ENCODE results near the gene TCERG1L.
"Not testable (repeated sequence)": the region's sequence is repeated elsewhere in the genome, so short reads cannot be mapped to it uniquely, and the experiment has no call there.

Gene TCERG1L

GRCh38 chr10:131180086-131180485 lies 131.4 kb downstream of the TCERG1L start:
- no peaks in the 10 kb centered on the region for H3K4me1 Mint-ChIP-seq

GRCh38 chr10:131179361-131179760 lies 132.2 kb downstream of the TCERG1L start:
- H3K9me3 Mint-ChIP-seq, result peaks cover 4% of the 10 kb centered on the region
- no peak overlapping the region for H3K4me3 Mint-ChIP-seq
- DNase-seq, result no peak
- H3K36me3 Mint-ChIP-seq (ENCODE audit: low read depth), result no peaks in the 10 kb centered on the region
- H3K4me1 Mint-ChIP-seq, result no peaks in the 10 kb centered on the region
- ATAC-seq, result no peak
- H3K27me3 Mint-ChIP-seq, result no peaks in the 10 kb centered on the region
- no peak overlapping the region for H3K27ac Mint-ChIP-seq

More at GRCh38 chr10:131180086-131180485, 131.4 kb downstream of the TCERG1L start:
- Mint-ChIP-seq H3K4me3 (no peak overlapping the region), H3K27me3 (no peaks in the 10 kb centered on the region), H3K9me3 (peaks cover 4% of the 10 kb centered on the region), H3K27ac (no peak overlapping the region), H3K36me3 (ENCODE audit: low read depth) (no peaks in the 10 kb centered on the region)
- ATAC-seq (no peak), DNase-seq (no peak)

- DNase-seq (no peak), ATAC-seq (no peak)
- Mint-ChIP-seq H3K27me3 (no peaks in the 10 kb centered on the region), H3K4me1 (no peaks in the 10 kb centered on the region), H3K27ac (no peak overlapping the region), H3K9me3 (peaks cover 4% of the 10 kb centered on the region), H3K4me3 (no peak overlapping the region), H3K36me3 (ENCODE audit: low read depth) (no peaks in the 10 kb centered on the region)
Observed at GRCh38 chr10:131178521-131179331, 132.8 kb downstream of the TCERG1L start.

GRCh38 chr10:131177431-131178327 lies 133.8 kb downstream of the TCERG1L start:
- Mint-ChIP-seq H3K27me3 (no peaks in the 10 kb centered on the region), H3K9me3 (peaks cover 4% of the 10 kb centered on the region), H3K36me3 (ENCODE audit: low read depth) (no peaks in the 10 kb centered on the region), H3K4me3 (no peak overlapping the region), H3K4me1 (no peaks in the 10 kb centered on the region), H3K27ac (no peak overlapping the region)
- ATAC-seq, result no peak
- no peak for DNase-seq

- Mint-ChIP-seq H3K36me3 (ENCODE audit: low read depth) (no peaks in the 10 kb centered on the region), H3K9me3 (peaks cover 4% of the 10 kb centered on the region), H3K4me1 (no peaks in the 10 kb centered on the region), H3K27ac (no peak overlapping the region), H3K4me3 (no peak overlapping the region), H3K27me3 (no peaks in the 10 kb centered on the region)
- no peak for DNase-seq
- ATAC-seq, result no peak
Observed at GRCh38 chr10:131176907-131177306, 134.6 kb downstream of the TCERG1L start.

- not testable (repeated sequence) for ATAC-seq, H3K4me3 Mint-ChIP-seq
Observed at GRCh38 chr10:131176324-131176723, 135.2 kb downstream of the TCERG1L start.

GRCh38 chr10:131175891-131176290 lies 135.6 kb downstream of the TCERG1L start:
- ATAC-seq (no peak), DNase-seq (no peak)
- Mint-ChIP-seq H3K27ac (no peak overlapping the region), H3K36me3 (ENCODE audit: low read depth) (no peaks in the 10 kb centered on the region), H3K4me3 (no peak overlapping the region), H3K4me1 (no peaks in the 10 kb centered on the region), H3K27me3 (no peaks in the 10 kb centered on the region), H3K9me3 (peaks cover 4% of the 10 kb centered on the region)

More at GRCh38 chr10:131176324-131176723, 135.2 kb downstream of the TCERG1L start:
- not testable (repeated sequence) for H3K27me3 Mint-ChIP-seq; DNase-seq; H3K27ac Mint-ChIP-seq; H3K9me3 Mint-ChIP-seq; H3K36me3 Mint-ChIP-seq (ENCODE audit: low read depth); H3K4me1 Mint-ChIP-seq

- H3K9me3 Mint-ChIP-seq, result peaks cover 4% of the 10 kb centered on the region
- no peaks in the 10 kb centered on the region for H3K36me3 Mint-ChIP-seq (ENCODE audit: low read depth)
- H3K4me3 Mint-ChIP-seq, result no peak overlapping the region
- no peak overlapping the region for H3K27ac Mint-ChIP-seq
- ATAC-seq, result no peak
- H3K4me1 Mint-ChIP-seq, result no peaks in the 10 kb centered on the region
- no peaks in the 10 kb centered on the region for H3K27me3 Mint-ChIP-seq
- DNase-seq, result no peak
Observed at GRCh38 chr10:131174651-131175540, 136.6 kb downstream of the TCERG1L start.

- no peak for DNase-seq
- Mint-ChIP-seq H3K4me3 (no peak overlapping the region), H3K27ac (no peak overlapping the region), H3K36me3 (ENCODE audit: low read depth) (no peaks in the 10 kb centered on the region), H3K9me3 (peaks cover 4% of the 10 kb centered on the region), H3K27me3 (no peaks in the 10 kb centered on the region), H3K4me1 (no peaks in the 10 kb centered on the region)
- no peak for ATAC-seq
Observed at GRCh38 chr10:131174211-131174565, 137.3 kb downstream of the TCERG1L start.

GRCh38 chr10:131173484-131174210 lies 137.9 kb downstream of the TCERG1L start:
- no peak for DNase-seq
- Mint-ChIP-seq H3K4me1 (no peaks in the 10 kb centered on the region), H3K27me3 (no peaks in the 10 kb centered on the region), H3K36me3 (ENCODE audit: low read depth) (no peaks in the 10 kb centered on the region), H3K27ac (no peak overlapping the region), H3K9me3 (peaks cover 4% of the 10 kb centered on the region), H3K4me3 (no peak overlapping the region)
- no peak for ATAC-seq

- H3K9me3 Mint-ChIP-seq, result peaks cover 4% of the 10 kb centered on the region
- H3K27me3 Mint-ChIP-seq, result no peaks in the 10 kb centered on the region
- no peaks in the 10 kb centered on the region for H3K4me1 Mint-ChIP-seq
- no peak overlapping the region for H3K4me3 Mint-ChIP-seq
- no peak for DNase-seq
- no peak overlapping the region for H3K27ac Mint-ChIP-seq
- no peaks in the 10 kb centered on the region for H3K36me3 Mint-ChIP-seq (ENCODE audit: low read depth)
- ATAC-seq, result no peak
Observed at GRCh38 chr10:131172433-131172832, 139.1 kb downstream of the TCERG1L start.

GRCh38 chr10:131169146-131169545 lies 142.4 kb downstream of the TCERG1L start:
- Mint-ChIP-seq H3K36me3 (ENCODE audit: low read depth) (no peaks in the 10 kb centered on the region), H3K4me3 (no peak overlapping the region), H3K27ac (no peak overlapping the region), H3K9me3 (no peaks in the 10 kb centered on the region), H3K4me1 (no peaks in the 10 kb centered on the region), H3K27me3 (no peaks in the 10 kb centered on the region)
- ATAC-seq (no peak), DNase-seq (no peak)

- H3K9me3 Mint-ChIP-seq, result no peaks in the 10 kb centered on the region
- no peaks in the 10 kb centered on the region for H3K27me3 Mint-ChIP-seq
- ATAC-seq, result no peak
- no peaks in the 10 kb centered on the region for H3K36me3 Mint-ChIP-seq (ENCODE audit: low read depth)
- DNase-seq, result no peak
- no peak overlapping the region for H3K27ac Mint-ChIP-seq
- H3K4me1 Mint-ChIP-seq, result no peaks in the 10 kb centered on the region
- H3K4me3 Mint-ChIP-seq, result no peak overlapping the region
Observed at GRCh38 chr10:131168238-131168875, 143.2 kb downstream of the TCERG1L start.
